HG02610 (cell line): ENCODE results near the gene FFAR3.
"Not testable (repeated sequence)": the region's sequence is repeated elsewhere in the genome, so short reads cannot be mapped to it uniquely, and the experiment has no call there.

Experiments
- ATAC-seq: cut with Tn5 transposase; IDR thresholded peaks from one replicate; pipeline ENCODE4 v1.9.1; 2021; ENCODE audit warnings: mild to moderate bottlenecking, moderate library complexity; ENCODE audit not compliant: unreplicated experiment

FFAR3 gene

GRCh38 chr19:35373492-35373891 is 15.2 kb downstream of the FFAR3 start:
- ATAC-seq = no peak

GRCh38 chr19:35374031-35374430 is 15.8 kb downstream of the FFAR3 start:
- ATAC-seq = not testable (repeated sequence)

- ATAC-seq = no peak
These were observed 17.4 kb downstream of the FFAR3 start for GRCh38 chr19:35375505-35376307.

- no peak for ATAC-seq
These were observed 19.4 kb downstream of the FFAR3 start for GRCh38 chr19:35377656-35378055.

- ATAC-seq = no peak
These were observed 20.1 kb downstream of the FFAR3 start for GRCh38 chr19:35378356-35378755.

GRCh38 chr19:35379545-35379944 is 21.3 kb downstream of the FFAR3 start:
- ATAC-seq = not testable (repeated sequence)

GRCh38 chr19:35379992-35380391 is 21.7 kb downstream of the FFAR3 start:
- ATAC-seq = no peak

GRCh38 chr19:35380450-35381124 is 22.3 kb downstream of the FFAR3 start:
- ATAC-seq = no peak

- ATAC-seq = no peak
These were observed 23.1 kb downstream of the FFAR3 start for GRCh38 chr19:35381318-35381717.

GRCh38 chr19:35381926-35382325 is 23.7 kb downstream of the FFAR3 start:
- no peak for ATAC-seq

GRCh38 chr19:35383536-35383935 is 25.3 kb downstream of the FFAR3 start:
- no peak for ATAC-seq

- ATAC-seq = no peak
These were observed 30.2 kb downstream of the FFAR3 start for GRCh38 chr19:35388277-35389054.

- no peak for ATAC-seq
These were observed 31.1 kb downstream of the FFAR3 start for GRCh38 chr19:35389192-35389861.

GRCh38 chr19:35392742-35393715 is 34.8 kb downstream of the FFAR3 start:
- ATAC-seq = no peak

- ATAC-seq = no peak
These were observed 37.3 kb downstream of the FFAR3 start for GRCh38 chr19:35395382-35396199.

- no peak for ATAC-seq
These were observed 38.1 kb downstream of the FFAR3 start for GRCh38 chr19:35396240-35396885.

GRCh38 chr19:35397064-35397463 is 38.8 kb downstream of the FFAR3 start:
- no peak for ATAC-seq

- ATAC-seq = no peak
These were observed 40.3 kb downstream of the FFAR3 start for GRCh38 chr19:35398570-35398969.

- ATAC-seq = no peak
These were observed 41.0 kb downstream of the FFAR3 start for GRCh38 chr19:35399231-35399630.
